Esophagus squamous epithelium (tissue), 5 donors: ENCODE data around the gene KLF14. TPM values are rescaled to one million over a fixed set of nuclear protein-coding genes. Genes with fewer than 3 reads are reported as not detected.

Source experiments
- DNase-seq: peaks from one replicate; lab custom pipeline; 2025; lab: John Stamatoyannopoulos, UW
- H3K27ac ChIP-seq, 4 donors: fragments of 200-600 bp; sonication (generic); one replicate each; pipeline ENCODE4 v1.5.1; 2016 to 2019; ENCODE audit warnings: mild to moderate bottlenecking in 1 of 4
- H3K27me3 ChIP-seq, 4 donors: fragments of 200-600 bp; sonication (generic); 1 replicate in 3 of 4; 2 replicates in 1 of 4; pipeline versions ENCODE4 v1.5.1 to v1.6.0; 2017 to 2021; ENCODE audit warnings: antibody characterized with exemption in 1 of 4
- H3K36me3 ChIP-seq, 3 donors: fragments of 200-600 bp; sonication (generic); one replicate each; pipeline ENCODE4 v1.5.1; 2016 to 2019
- H3K4me1 ChIP-seq, 3 donors: fragments of 200-600 bp; sonication (generic); one replicate each; pipeline ENCODE4 v1.5.1; 2017 to 2019
- H3K4me3 ChIP-seq, 4 donors: fragments of 200-600 bp; sonication (generic); 1 replicate in 3 of 4; 2 replicates in 1 of 4; pipeline ENCODE4 v1.5.1; 2016 to 2019; ENCODE audit warnings: mild to moderate bottlenecking in 2 of 4, moderate library complexity in 1 of 4
- H3K9me3 ChIP-seq, 3 donors: fragments of 200-600 bp; sonication (generic); one replicate each; pipeline ENCODE4 v1.5.1; 2016 to 2019
- POLR2A ChIP-seq, 4 donors: fragments of 450-650 bp; IDR thresholded peaks; one replicate each; pipeline ENCODE4 v1.6.1; 2017; ENCODE audit warnings: antibody characterized with exemption in 4 of 4, mild to moderate bottlenecking in 4 of 4, moderate library complexity in 3 of 4
- WGBS, 2 donors: methylation state at CpG; one replicate each; pipeline ENCODE4 v1.1.5; 2018; 5-methylcytosine and 5-hydroxymethylcytosine counted together
- intact Hi-C: fragments of 100-400 bp; cut with DNase I; formaldehyde crosslinking; loops from one replicate; pipeline ENCODE4 v1.15.0; 2022
- total RNA-seq, 4 donors: library from RNA; depleted of rRNA; stranded (reverse); fragments of >200 nt; gene quantifications; one replicate each; pipeline ENCODE4 v1.1.0, GENCODE V29; 2016
- TF ChIP-seq, protein P1 (sequence below), 6 experiments: fragments of 450-650 bp in 4 of 6; fragments of 200-600 bp in 2 of 6; sonication (generic) in 2 of 6; IDR thresholded peaks; one replicate each; pipeline ENCODE4 v1.5.1; 2016 to 2019; ENCODE audit warnings: antibody characterized with exemption in 6 of 6, mild to moderate bottlenecking in 4 of 6, moderate library complexity in 4 of 6
- donor health status: DM: yes; HTN: yes; CAD: no.

The KLF14 gene
- total RNA-seq, 4 donors from 2014 or later: under 0.01 to 0.13 TPM; not detected in 2

DNA sequence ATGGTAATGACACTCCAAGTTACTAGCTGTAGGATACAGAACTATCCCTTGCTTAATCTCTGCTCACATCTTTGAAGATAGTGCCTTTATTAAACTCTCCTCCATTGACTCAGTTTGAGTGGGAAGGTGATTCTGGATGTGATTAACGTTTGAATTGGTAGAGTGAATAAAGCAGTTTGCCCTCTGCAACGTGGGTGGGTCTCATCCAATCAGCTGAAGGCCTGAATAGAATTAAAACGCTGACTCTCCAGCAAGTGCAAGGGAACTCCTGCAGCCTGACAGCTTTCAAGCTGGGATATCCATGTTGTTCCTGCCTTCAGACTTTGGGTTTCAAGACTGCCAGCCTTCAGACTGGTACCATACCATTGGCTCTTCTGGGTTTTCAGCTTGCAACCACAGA is 21.6 kb downstream of the KLF14 start:
- no peaks in the 10 kb centered on the region for H3K4me1 ChIP-seq
- H3K27me3 ChIP-seq: peaks cover 0 to 17% (median 0%) of the 10 kb centered on the region in 4 donors
- H3K4me3 ChIP-seq: no peak overlapping the region
- TF ChIP-seq, protein P1, sequence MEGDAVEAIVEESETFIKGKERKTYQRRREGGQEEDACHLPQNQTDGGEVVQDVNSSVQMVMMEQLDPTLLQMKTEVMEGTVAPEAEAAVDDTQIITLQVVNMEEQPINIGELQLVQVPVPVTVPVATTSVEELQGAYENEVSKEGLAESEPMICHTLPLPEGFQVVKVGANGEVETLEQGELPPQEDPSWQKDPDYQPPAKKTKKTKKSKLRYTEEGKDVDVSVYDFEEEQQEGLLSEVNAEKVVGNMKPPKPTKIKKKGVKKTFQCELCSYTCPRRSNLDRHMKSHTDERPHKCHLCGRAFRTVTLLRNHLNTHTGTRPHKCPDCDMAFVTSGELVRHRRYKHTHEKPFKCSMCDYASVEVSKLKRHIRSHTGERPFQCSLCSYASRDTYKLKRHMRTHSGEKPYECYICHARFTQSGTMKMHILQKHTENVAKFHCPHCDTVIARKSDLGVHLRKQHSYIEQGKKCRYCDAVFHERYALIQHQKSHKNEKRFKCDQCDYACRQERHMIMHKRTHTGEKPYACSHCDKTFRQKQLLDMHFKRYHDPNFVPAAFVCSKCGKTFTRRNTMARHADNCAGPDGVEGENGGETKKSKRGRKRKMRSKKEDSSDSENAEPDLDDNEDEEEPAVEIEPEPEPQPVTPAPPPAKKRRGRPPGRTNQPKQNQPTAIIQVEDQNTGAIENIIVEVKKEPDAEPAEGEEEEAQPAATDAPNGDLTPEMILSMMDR (IDR thresholded peaks at IDR 0.05): no peak
- no peak for TF ChIP-seq POLR2A (IDR thresholded peaks at IDR 0.05)
- no peaks in the 10 kb centered on the region for H3K36me3 ChIP-seq
- no peak for DNase-seq
- no peak overlapping the region for H3K27ac ChIP-seq
- H3K9me3 ChIP-seq: no peaks in the 10 kb centered on the region
- intact Hi-C loops: no loop called here
- WGBS, 2 donors: 22 to 27% methylated on average over 3 of the region's 3 CpGs

DNA sequence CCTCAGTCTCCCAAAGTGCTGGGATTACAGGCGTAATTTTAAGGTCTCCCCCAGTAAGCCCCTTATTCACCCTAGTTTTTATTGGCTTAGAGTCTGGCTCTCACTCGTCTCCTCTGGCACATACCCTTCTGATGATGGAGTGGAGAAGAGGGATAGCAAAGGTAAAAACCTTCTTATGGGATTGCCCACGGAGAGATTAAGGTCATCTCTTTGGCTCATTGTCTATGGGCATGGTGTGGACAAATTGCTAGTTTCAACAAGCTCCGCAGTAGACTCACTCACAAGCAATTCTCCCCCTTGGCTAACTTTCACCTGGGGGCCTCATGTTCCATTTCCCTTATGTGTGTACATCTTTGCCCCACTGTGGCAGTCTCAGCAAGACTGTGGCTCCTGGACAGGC is 25.2 kb downstream of the KLF14 start:
- WGBS, 2 donors: 90 to 94% methylated on average over 4 of the region's 4 CpGs
- H3K27me3 ChIP-seq: peaks cover 0 to 19% (median 0%) of the 10 kb centered on the region in 4 donors
- no peaks in the 10 kb centered on the region for H3K9me3 ChIP-seq
- no peaks in the 10 kb centered on the region for H3K36me3 ChIP-seq
- no peak for DNase-seq
- intact Hi-C loops: no loop called here
- H3K4me3 ChIP-seq: no peak overlapping the region
- no peaks in the 10 kb centered on the region for H3K4me1 ChIP-seq
- TF ChIP-seq, protein P1 (IDR thresholded peaks at IDR 0.05): no peak
- no peak for TF ChIP-seq POLR2A (IDR thresholded peaks at IDR 0.05)
- no peak overlapping the region for H3K27ac ChIP-seq

DNA sequence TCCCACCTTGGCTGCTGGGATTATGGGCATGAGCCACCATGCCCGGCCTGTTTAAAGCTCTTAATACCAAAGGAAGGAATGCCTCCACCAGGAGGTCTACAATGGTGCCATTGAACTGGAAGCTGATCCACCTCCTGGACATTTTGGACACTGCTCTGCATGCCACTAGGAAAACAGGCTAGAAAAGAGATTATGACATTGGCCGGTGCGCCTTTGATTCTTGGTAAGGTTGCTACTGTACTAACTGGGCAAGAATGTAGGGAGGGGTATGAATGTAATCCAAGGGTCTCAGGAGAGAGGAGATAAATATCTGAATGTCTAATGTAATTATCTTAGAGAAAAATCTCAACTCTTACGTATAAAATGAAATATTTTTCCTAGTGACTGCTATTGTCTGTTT is 26.0 kb downstream of the KLF14 start:
- Histone ChIP-seq H3K36me3 (no peaks in the 10 kb centered on the region), H3K27ac (no peak overlapping the region), H3K9me3 (no peaks in the 10 kb centered on the region), H3K4me3 (no peak overlapping the region), H3K27me3 (peaks cover 0 to 19% (median 0%) of the 10 kb centered on the region in 4 donors), H3K4me1 (no peaks in the 10 kb centered on the region)
- WGBS, 2 donors: 94% methylated on average over 4 of the region's 4 CpGs
- TF ChIP-seq, protein P1 (IDR thresholded peaks at IDR 0.05): no peak
- no peak for TF ChIP-seq POLR2A (IDR thresholded peaks at IDR 0.05)
- no peak for DNase-seq
- intact Hi-C loops: no loop called here

DNA sequence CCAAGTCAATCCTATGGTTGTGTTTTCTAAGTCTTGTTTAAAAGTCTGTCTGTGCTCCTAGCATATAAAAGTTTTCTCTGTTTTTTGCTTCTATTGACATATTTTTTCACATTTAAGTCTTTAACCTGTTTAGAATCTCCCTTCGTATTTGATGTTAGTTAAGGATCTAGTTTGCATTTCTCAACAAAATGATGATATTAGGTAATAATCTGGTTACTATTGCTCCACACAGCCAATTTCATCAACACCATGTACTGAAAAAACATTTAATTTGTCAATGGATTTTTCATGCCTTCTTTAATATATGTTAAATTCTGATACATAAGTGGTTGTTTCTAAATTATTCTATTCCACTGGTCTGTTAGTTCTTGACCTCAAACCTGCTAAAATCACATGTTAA is 30.2 kb downstream of the KLF14 start:
- intact Hi-C loops: no loop called here

DNA sequence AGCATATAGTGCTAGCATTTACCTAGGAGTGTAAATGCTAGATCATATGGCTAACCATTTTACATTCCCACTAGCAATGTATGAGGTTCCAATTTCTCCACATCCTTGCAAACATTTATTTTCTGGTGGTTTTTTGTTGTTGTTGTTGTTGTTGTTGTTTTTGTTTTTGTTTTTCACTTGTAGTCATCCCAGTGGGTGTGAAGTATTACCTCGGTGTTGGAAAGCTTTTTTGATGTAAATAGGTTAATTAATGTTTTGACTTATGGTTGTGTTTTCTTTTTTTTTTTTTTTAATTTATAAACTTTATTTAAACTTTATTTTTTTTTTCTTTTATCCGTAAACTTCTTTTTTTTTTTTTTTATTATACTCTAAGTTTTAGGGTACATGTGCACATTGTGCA is 32.4 kb downstream of the KLF14 start:
- TF ChIP-seq, protein P1 (IDR thresholded peaks at IDR 0.05): no peak
- no peak for TF ChIP-seq POLR2A (IDR thresholded peaks at IDR 0.05)
- intact Hi-C loops: no loop called here
- no peaks in the 10 kb centered on the region for H3K9me3 ChIP-seq
- H3K4me1 ChIP-seq: no peaks in the 10 kb centered on the region
- 56 to 86% methylated on average over 2 of the region's 2 CpGs for WGBS, 2 donors
- H3K27ac ChIP-seq: no peak overlapping the region
- H3K36me3 ChIP-seq: no peaks in the 10 kb centered on the region
- no peak overlapping the region for H3K4me3 ChIP-seq
- DNase-seq: no peak
- H3K27me3 ChIP-seq: peaks cover 0 to 8% (median 0%) of the 10 kb centered on the region in 4 donors

More for the DNA sequence above, 30.2 kb downstream of the KLF14 start:
- H3K9me3 ChIP-seq: no peaks in the 10 kb centered on the region
- H3K4me1 ChIP-seq: no peaks in the 10 kb centered on the region
- no peaks in the 10 kb centered on the region for H3K36me3 ChIP-seq
- no peak for TF ChIP-seq POLR2A (IDR thresholded peaks at IDR 0.05)
- TF ChIP-seq, protein P1 (IDR thresholded peaks at IDR 0.05): no peak
- no peak overlapping the region for H3K27ac ChIP-seq
- no peak for DNase-seq
- H3K4me3 ChIP-seq: no peak overlapping the region
- WGBS, 2 donors: 60 to 88% methylated on average over 1 of the region's 1 CpG
- H3K27me3 ChIP-seq: peaks cover 0 to 8% (median 0%) of the 10 kb centered on the region in 4 donors
